H9 (cell line): ENCODE measurements around the gene TNFRSF18. TPM values are rescaled to one million over a fixed set of nuclear protein-coding genes. Genes with fewer than 3 reads are reported as not detected.

ENCODE experiments used
- DNase-seq: peaks from one replicate; pipeline ENCODE4 v3.0.0-alpha.2; 2017
- H2AFZ ChIP-seq: one replicate; pipeline ENCODE4 v1.6.1; 2013; ENCODE audit warnings: mild to moderate bottlenecking, low read length, control low read depth, moderate library complexity
- H2AK5ac ChIP-seq: 2 replicates; pipeline ENCODE4 v1.6.1; 2013; ENCODE audit warnings: low read length, control low read depth, mixed read lengths; ENCODE audit not compliant: insufficient read length
- H2BK120ac ChIP-seq: one replicate; pipeline ENCODE4 v1.6.1; 2013; ENCODE audit warnings: low read depth, mild to moderate bottlenecking, low read length, control low read depth, inconsistent platforms; ENCODE audit not compliant: poor library complexity, severe bottlenecking
- H2BK12ac ChIP-seq: 2 replicates; pipeline ENCODE4 v1.6.1; 2013; ENCODE audit warnings: low read length, control low read depth, mixed read lengths, low read depth; ENCODE audit not compliant: insufficient read length
- H2BK15ac ChIP-seq: 2 replicates; pipeline ENCODE4 v1.6.1; 2013; ENCODE audit warnings: low read depth, low read length, control low read depth
- H2BK20ac ChIP-seq: one replicate; pipeline ENCODE4 v1.6.1; 2013; ENCODE audit warnings: low read depth, mild to moderate bottlenecking, low read length, control low read depth, inconsistent platforms; ENCODE audit not compliant: poor library complexity, severe bottlenecking
- H2BK5ac ChIP-seq: 2 replicates; pipeline ENCODE4 v1.6.1; 2013; ENCODE audit warnings: low read length, control low read depth, mixed read lengths; ENCODE audit not compliant: insufficient read length
- H3K14ac ChIP-seq: 2 replicates; pipeline ENCODE4 v1.6.1; 2013; ENCODE audit warnings: low read length, control low read depth; ENCODE audit not compliant: insufficient read depth
- H3K18ac ChIP-seq: 2 replicates; pipeline ENCODE4 v1.6.1; 2013; ENCODE audit warnings: low read depth, mild to moderate bottlenecking, mixed read lengths, low read length, control low read depth; ENCODE audit not compliant: insufficient read length
- H3K23ac ChIP-seq: 2 replicates; pipeline ENCODE4 v1.6.1; 2013; ENCODE audit warnings: low read length, control low read depth, mixed read lengths, low read depth; ENCODE audit not compliant: insufficient read length
- H3K23me2 ChIP-seq: 2 replicates; pipeline ENCODE4 v1.6.1; 2013; ENCODE audit warnings: low read depth, mild to moderate bottlenecking, mixed read lengths, low read length, control low read depth; ENCODE audit not compliant: insufficient read length, poor library complexity, severe bottlenecking
- H3K27ac ChIP-seq: 2 replicates; pipeline ENCODE4 v1.5.1; 2013; ENCODE audit warnings: low read length, control low read depth, mixed read lengths, low read depth; ENCODE audit not compliant: insufficient read length
- H3K27me3 ChIP-seq: 2 replicates; pipeline ENCODE4 v1.6.1; 2013; ENCODE audit warnings: low read length, control low read depth, inconsistent platforms; ENCODE audit not compliant: insufficient read depth
- H3K4ac ChIP-seq: 2 replicates; pipeline ENCODE4 v1.6.1; 2013; ENCODE audit warnings: low read depth, mild to moderate bottlenecking, control low read depth, inconsistent platforms, low read length, moderate library complexity
- H3K4me1 ChIP-seq: 2 replicates; pipeline ENCODE4 v1.6.1; 2013; ENCODE audit warnings: low read length, control low read depth, inconsistent platforms; ENCODE audit not compliant: insufficient read depth
- H3K4me2 ChIP-seq: 2 replicates; pipeline ENCODE4 v1.6.1; 2013; ENCODE audit warnings: low read length, control low read depth, mixed read lengths; ENCODE audit not compliant: insufficient read length, insufficient read depth
- H3K56ac ChIP-seq: 2 replicates; pipeline ENCODE4 v1.6.1; 2013; ENCODE audit warnings: low read depth, mild to moderate bottlenecking, mixed read lengths, low read length, control low read depth; ENCODE audit not compliant: insufficient read length
- H3K79me1 ChIP-seq: 2 replicates; pipeline ENCODE4 v1.6.1; 2013; ENCODE audit warnings: low read depth, mild to moderate bottlenecking, moderate library complexity, low read length, control low read depth, inconsistent platforms; ENCODE audit not compliant: insufficient read depth, poor library complexity, severe bottlenecking
- H3K79me2 ChIP-seq: 2 replicates; pipeline ENCODE4 v1.6.1; 2013; ENCODE audit warnings: low read length, control low read depth, inconsistent platforms; ENCODE audit not compliant: insufficient read depth
- H3K9ac ChIP-seq: 2 replicates; pipeline ENCODE4 v1.6.1; 2013; ENCODE audit warnings: low read length, control low read depth, mixed read lengths; ENCODE audit not compliant: insufficient read length; ENCODE audit errors: extremely low read depth
- H3K9me3 ChIP-seq: one replicate; pipeline ENCODE4 v1.6.1; 2013; ENCODE audit warnings: low read depth, low read length, inconsistent platforms; ENCODE audit not compliant: control insufficient read depth
- H3T11ph ChIP-seq: one replicate; pipeline ENCODE4 v1.6.1; 2013; ENCODE audit warnings: mild to moderate bottlenecking, low read length, control low read depth, inconsistent platforms
- H4K20me1 ChIP-seq: one replicate; pipeline ENCODE4 v1.6.1; 2013; ENCODE audit not compliant: control insufficient read depth, insufficient read length, insufficient read depth
- H4K5ac ChIP-seq: 2 replicates; pipeline ENCODE4 v1.6.1; 2013; ENCODE audit warnings: low read depth, mild to moderate bottlenecking, mixed read lengths, low read length, control low read depth; ENCODE audit not compliant: insufficient read length
- H4K8ac ChIP-seq: replicated peaks from 2 replicates; pipeline ENCODE4 v1.6.1; 2013; ENCODE audit warnings: low read length, control low read depth, mixed read lengths, low read depth; ENCODE audit not compliant: insufficient read length
- H4K91ac ChIP-seq: 2 replicates; pipeline ENCODE4 v1.6.1; 2013; ENCODE audit warnings: low read depth, mild to moderate bottlenecking, moderate library complexity, mixed read lengths, low read length, control low read depth; ENCODE audit not compliant: insufficient read length
- H3K27ac Mint-ChIP-seq, 3 experiments: 2 replicates in 2 of 3; 3 replicates in 1 of 3; pipeline ENCODE4 v1.8.0; 2020 to 2021; ENCODE audit warnings: mixed read lengths in 3 of 3, mild to moderate bottlenecking in 1 of 3, moderate library complexity in 1 of 3
- H3K27me3 Mint-ChIP-seq: 2 replicates; pipeline ENCODE4 v1.8.0; 2021; ENCODE audit warnings: low read depth, mild to moderate bottlenecking, moderate library complexity, mixed read lengths
- H3K36me3 Mint-ChIP-seq, 3 experiments: 2 replicates in 2 of 3; 3 replicates in 1 of 3; pipeline ENCODE4 v1.8.0; 2020 to 2021; ENCODE audit warnings: low read depth in 3 of 3, mixed read lengths in 3 of 3; ENCODE audit not compliant: insufficient read depth in 1 of 3
- H3K4me1 Mint-ChIP-seq, 2 experiments: 2 replicates each; pipeline ENCODE4 v1.8.0; 2020; ENCODE audit warnings: mixed read lengths in 2 of 2
- H3K4me3 Mint-ChIP-seq, 2 experiments: 2 replicates in 1 of 2; 3 replicates in 1 of 2; pipeline ENCODE4 v1.8.0; 2020 to 2021; ENCODE audit warnings: mild to moderate bottlenecking in 2 of 2, mixed read lengths in 2 of 2, moderate library complexity in 1 of 2
- H3K9me3 Mint-ChIP-seq, 2 experiments: 2 replicates in 1 of 2; 3 replicates in 1 of 2; pipeline ENCODE4 v1.8.0; 2020; ENCODE audit warnings: mild to moderate bottlenecking in 2 of 2, mixed read lengths in 2 of 2, moderate library complexity in 1 of 2
- CTCF ChIP-seq: fragments of 200-600 bp; sonication (generic); conservative IDR thresholded peaks from 3 replicates; pipeline ENCODE4 v1.8.0; 2021; ENCODE audit warnings: antibody characterized with exemption, mild to moderate bottlenecking
- WGBS: extraction: QIAGEN DNeasy Blood & Tissue Kit; methylation state at CpG from one replicate; pipeline ENCODE4 v1.1.7; 2013; ENCODE audit warnings: missing lambda C conversion rate, low lambda C conversion rate, mixed read lengths; ENCODE audit not compliant: insufficient read length; ENCODE audit errors: extremely low coverage; 5-methylcytosine and 5-hydroxymethylcytosine counted together
- total RNA-seq: library from RNA; stranded (reverse); gene quantifications from 2 replicates; pipeline ENCODE4 v1.2.1, GENCODE V29; 2021

Gene TNFRSF18
- total RNA-seq, 1 experiment from 2014 or later, result 2.0 TPM

GRCh38 chr1:1199141-1199960, 7.0 kb downstream of the TNFRSF18 start:
- H3K4me3 Mint-ChIP-seq, result no peak overlapping the region; a peak in 2 of 5 replicates
- DNase-seq, result peak; percentile 24
- no peak for TF ChIP-seq CTCF
- H3K27me3 Mint-ChIP-seq, result peaks cover 34% of the 10 kb centered on the region
- Histone ChIP-seq H2BK5ac (no peak overlapping the region), H4K8ac (no peak overlapping the region), H3K23me2 (peaks cover 3% of the 10 kb centered on the region), H3K27me3 (no peaks in the 10 kb centered on the region), H2AK5ac (no peak overlapping the region), H3K9ac (no peak overlapping the region), H3K4ac (no peak overlapping the region), H4K20me1 (no peaks in the 10 kb centered on the region), H2BK20ac (no peak overlapping the region), H2BK120ac (no peak overlapping the region), H2BK15ac (no peak overlapping the region), H2BK12ac (no peak overlapping the region), H3T11ph (no peak overlapping the region), H3K79me2 (no peaks in the 10 kb centered on the region), H2AFZ (no peak overlapping the region), H4K5ac (no peak overlapping the region), H3K79me1 (no peaks in the 10 kb centered on the region), H3K4me1 (no peaks in the 10 kb centered on the region), H3K27ac (no peak overlapping the region), H3K14ac (no peak overlapping the region), H3K56ac (no peak overlapping the region), H3K18ac (no peak overlapping the region), H3K23ac (no peak overlapping the region), H4K91ac (no peak overlapping the region), H3K9me3 (no peaks in the 10 kb centered on the region), H3K4me2 (no peak overlapping the region)
- no peak overlapping the region; a peak in 1 of 7 replicates for H3K27ac Mint-ChIP-seq
- peaks cover 9 to 13% of the 10 kb centered on the region in 2 experiments for H3K9me3 Mint-ChIP-seq
- no peaks in the 10 kb centered on the region for H3K36me3 Mint-ChIP-seq
- WGBS, result no CpG with 5 or more reads among the region's 22 CpGs
- H3K4me1 Mint-ChIP-seq, result peaks cover 3 to 4% of the 10 kb centered on the region in 2 experiments; a peak in 3 of 4 replicates
